Measurements from ENCODE around the gene NCAM1.

- TF ChIP-seq CTCF (IDR thresholded peaks at IDR 0.05) (no peak), USF2 (IDR thresholded peaks at IDR 0.05) (no peak), E2F6 (IDR thresholded peaks at IDR 0.05; ENCODE audit: borderline replicate concordance, low read depth) (no peak), JUNB (IDR thresholded peaks at IDR 0.05) (no peak)
Observed at GRCh38 chr11:113019711-113020110, 58.5 kb downstream of the NCAM1 start.

Measured in A549 (cell line).